ENCODE results near the gene SPATC1L.

Gene SPATC1L

GRCh38 chr21:46120301-46121285, 63.7 kb downstream of the SPATC1L start:
- DNase-seq (ENCODE audit: low read depth) = no peak

GRCh38 chr21:46119637-46120271, 64.5 kb downstream of the SPATC1L start:
- no peak for DNase-seq (ENCODE audit: low read depth)

GRCh38 chr21:46119144-46119636, 65.1 kb downstream of the SPATC1L start:
- no peak for DNase-seq (ENCODE audit: low read depth)

GRCh38 chr21:46118316-46119143, 65.7 kb downstream of the SPATC1L start:
- DNase-seq (ENCODE audit: low read depth) = no peak

- no peak for DNase-seq (ENCODE audit: low read depth)
Observed at GRCh38 chr21:46117586-46118315, 66.5 kb downstream of the SPATC1L start.

GRCh38 chr21:46116776-46117585, 67.3 kb downstream of the SPATC1L start:
- DNase-seq (ENCODE audit: low read depth) = no peak

GRCh38 chr21:46116189-46116775, 68.0 kb downstream of the SPATC1L start:
- no peak for DNase-seq (ENCODE audit: low read depth)

- DNase-seq (ENCODE audit: low read depth) = no peak
Observed at GRCh38 chr21:46115441-46116188, 68.6 kb downstream of the SPATC1L start.

- DNase-seq (ENCODE audit: low read depth) = no peak
Observed at GRCh38 chr21:46114963-46115362, 69.3 kb downstream of the SPATC1L start.

- DNase-seq (ENCODE audit: low read depth) = no peak
Observed at GRCh38 chr21:46113497-46114176, 70.6 kb downstream of the SPATC1L start.

- no peak for DNase-seq (ENCODE audit: low read depth)
Observed at GRCh38 chr21:46112725-46113215, 71.5 kb downstream of the SPATC1L start.

GRCh38 chr21:46111857-46112724, 72.2 kb downstream of the SPATC1L start:
- DNase-seq (ENCODE audit: low read depth) = no peak

- no peak for DNase-seq (ENCODE audit: low read depth)
Observed at GRCh38 chr21:46111193-46111571, 73.1 kb downstream of the SPATC1L start.

Measured in activated T-cell treated with anti-CD3 and anti-CD28 coated beads for 24 hours (primary cell).